NCI-H524 (cell line): ENCODE data around the gene GABARAPL1.
"Not testable (repeated sequence)": the region's sequence is repeated elsewhere in the genome, so short reads cannot be mapped to it uniquely, and the experiment has no call there.

Source experiments
- DNase-seq, 2 experiments: peaks; one replicate each; lab custom pipeline; 2025; lab: John Stamatoyannopoulos, UW

Gene GABARAPL1

DNA sequence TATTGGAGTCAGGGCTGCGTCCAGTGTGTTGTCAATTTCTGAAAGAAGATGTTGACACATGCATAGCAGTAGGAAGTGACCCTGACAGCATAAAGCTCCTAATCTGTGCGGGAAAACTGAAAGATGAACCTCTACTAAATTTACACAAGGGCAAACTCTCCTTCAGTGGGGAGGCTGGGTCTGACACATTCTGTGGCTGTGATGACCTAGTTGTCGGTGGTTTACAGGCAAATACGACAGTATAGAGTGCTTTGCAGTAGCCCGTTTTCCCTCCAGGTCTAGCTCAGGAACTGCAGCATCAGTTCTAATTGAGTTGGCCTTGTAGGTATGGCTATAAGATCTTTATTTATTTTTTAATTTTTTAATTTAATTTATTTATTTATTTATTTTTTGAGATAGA is 14.8 kb upstream of the GABARAPL1 start:
- DNase-seq = no peak

DNA sequence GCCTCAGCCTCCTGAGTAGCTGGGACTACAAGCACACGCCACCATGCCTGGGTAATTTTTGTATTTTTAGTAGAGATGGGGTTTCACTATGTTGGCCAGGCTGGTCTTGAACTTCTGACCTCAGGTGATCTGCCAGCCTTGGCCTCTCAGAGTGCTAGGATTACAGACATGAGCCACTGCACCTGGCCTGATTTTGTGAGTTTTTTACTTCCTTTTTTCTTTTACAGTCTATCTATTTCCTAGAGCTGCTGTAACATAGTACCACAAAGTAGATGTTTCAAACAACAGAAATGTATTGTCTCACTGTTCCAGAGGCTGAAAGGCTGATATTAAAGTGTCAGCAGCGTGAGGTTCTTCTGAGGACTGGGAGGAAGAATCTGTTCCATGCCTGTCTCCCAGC is 8.2 kb upstream of the GABARAPL1 start:
- not testable (repeated sequence) for DNase-seq

GRCh38 chr12:10205220-10205807 is 7.4 kb upstream of the GABARAPL1 start:
- no peak for DNase-seq

GRCh38 chr12:10207136-10207535 is 5.5 kb upstream of the GABARAPL1 start:
- no peak for DNase-seq

DNA sequence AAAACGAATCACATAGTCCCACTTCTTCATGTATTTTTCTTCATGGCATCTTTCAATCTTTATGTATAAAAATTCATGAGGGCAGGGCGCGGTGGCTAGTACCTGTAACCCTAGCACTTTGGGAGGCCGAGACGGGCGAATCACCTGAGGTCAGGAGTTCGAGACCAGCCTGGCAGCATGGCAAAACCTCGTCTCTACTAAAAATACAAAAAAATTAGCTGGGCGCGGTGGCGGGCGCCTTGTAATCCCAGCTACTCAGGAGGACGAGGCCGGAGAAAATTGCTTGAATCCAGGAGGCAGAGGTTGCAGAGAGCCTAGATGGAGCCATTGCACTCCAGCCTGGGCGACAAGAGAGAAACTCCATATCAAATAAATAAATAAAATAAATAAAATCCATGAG is 2.5 kb upstream of the GABARAPL1 start:
- DNase-seq = no peak

DNA sequence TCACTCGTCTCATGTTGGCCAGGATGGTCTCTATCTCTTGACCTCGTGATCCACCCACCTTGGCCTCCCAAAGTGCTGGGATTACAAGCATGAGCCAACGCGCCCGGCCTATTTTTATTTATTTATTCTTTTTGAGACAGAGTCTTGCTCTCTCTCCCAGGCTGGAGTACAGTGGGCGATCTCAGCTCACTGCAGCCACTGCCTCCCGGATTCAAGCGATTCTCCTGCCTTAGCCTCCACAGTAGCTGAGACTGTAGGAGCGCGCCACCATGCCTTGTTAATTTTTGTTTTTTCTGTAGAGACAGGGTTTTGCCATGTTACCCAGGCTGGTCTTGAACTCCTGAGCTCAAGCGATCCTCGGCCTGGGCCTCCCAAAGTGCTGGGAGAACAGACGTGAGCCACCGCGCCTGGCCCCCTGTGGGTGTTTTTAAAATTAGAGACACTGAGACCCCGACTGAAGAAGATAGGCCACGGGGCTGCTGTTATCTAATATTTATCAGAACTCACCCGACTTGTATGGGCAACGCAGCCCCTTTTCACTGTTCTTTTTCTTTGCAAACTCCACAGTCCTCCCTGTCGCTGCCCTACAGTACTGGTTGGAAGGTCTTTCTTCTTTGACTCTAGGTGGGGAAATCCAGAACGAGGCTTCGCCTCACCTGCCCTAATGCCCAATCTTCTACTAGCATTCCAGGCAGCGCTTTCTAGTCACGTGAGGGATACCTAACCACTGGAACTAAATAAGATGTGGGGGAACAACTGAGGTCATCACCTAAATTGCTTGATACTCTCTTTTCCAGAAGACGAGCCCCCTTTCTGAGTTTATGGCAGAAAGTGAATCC is 1.4 kb upstream of the GABARAPL1 start:
- no peak for DNase-seq

DNA sequence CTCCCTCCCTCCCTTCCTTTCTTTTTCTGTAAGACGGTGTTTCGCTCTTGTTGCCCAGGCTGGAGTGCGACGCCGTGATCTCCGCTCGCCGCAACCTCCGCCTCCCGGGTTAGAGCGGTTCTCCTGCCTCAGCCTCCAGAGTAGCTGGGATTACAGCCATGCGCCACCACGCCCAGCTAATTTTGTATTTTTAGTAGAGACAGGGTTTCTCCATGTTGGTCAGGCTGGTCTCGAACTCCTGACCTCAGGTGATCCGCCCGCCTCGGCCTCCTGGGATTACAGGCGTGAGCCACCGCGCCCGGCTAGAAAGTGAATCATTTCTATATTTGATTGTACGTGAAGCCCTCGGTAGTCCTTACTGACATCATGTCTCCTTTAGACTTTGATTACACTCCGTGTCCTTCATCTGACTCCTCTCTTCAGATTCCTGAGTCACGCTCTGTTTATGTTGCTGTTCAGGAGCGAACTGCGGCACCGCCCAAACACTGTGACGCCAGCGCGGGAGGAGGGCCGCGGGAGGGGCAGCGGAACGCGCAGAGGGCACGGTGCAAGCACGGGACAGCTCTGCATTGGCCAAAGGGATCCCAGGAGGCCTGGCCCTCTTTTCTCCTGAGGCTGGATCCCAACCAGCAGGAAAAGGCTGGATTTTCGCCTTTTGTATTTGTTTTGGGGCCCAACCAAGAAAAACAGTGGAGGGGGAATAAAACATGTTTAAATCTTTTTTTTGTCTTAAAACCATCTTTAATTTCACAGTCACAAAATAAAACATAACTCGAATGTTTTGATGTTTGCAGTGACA is 538 bp upstream of the GABARAPL1 start:
- DNase-seq = peak; percentile 10 to 39

GRCh38 chr12:10213168-10214135 is 775 bp downstream of the GABARAPL1 start:
- peak; percentile 5 to 32 for DNase-seq

DNA sequence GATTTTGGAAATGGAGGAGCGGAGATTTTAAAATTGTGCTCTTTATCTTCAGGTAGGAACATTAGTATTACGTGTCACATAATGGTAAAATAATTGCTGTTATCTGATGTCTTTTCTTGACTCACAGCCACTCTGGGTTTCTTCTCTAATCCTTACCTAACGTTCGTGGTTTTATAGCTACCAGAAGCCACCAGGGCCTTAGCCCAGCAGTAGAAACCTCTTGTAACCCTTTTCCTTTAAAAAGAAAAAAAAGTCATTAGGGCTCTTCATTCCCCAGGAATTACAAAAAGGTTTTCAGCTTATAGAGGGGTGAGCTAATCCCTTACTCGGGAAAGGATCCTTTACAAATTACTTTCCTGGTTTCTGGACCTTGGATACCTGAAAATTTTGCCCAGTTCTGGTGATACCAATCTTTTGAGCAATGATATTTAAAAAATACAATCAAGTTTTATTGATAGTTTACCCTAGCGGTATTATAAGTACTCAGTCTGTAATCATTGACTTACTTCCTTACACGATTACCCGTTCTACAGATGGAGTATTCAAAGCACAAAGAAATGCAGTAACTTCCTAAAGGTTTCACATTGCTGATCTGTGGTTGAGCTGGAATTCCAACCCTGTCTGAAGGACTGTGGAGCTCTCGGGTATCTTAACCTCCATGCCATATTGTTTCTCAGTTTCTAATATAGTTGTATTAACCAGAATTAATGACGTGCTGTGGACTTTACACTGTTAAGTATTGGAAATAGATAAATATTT is 1.6 kb downstream of the GABARAPL1 start:
- no peak for DNase-seq

DNA sequence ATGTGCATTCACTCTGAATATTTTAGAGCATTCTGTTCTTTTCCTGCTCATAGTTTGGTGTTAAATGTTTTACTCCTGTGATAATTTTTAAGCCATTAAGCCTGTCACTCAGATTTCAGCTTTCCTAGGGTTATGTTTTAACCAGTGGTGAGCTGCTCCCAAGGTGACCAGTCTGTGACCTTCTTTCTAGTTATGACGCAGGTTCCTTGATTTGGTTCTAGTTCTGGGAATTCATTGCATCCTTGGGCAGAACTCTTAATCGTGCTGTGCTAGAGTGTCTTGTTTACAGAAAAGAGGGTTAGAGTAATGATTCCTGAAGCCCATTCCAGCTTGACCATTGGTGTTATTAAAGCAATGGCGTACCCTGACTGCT is 2.2 kb downstream of the GABARAPL1 start:
- DNase-seq = no peak

- no peak for DNase-seq
Measured at GRCh38 chr12:10215436-10215835, 2.8 kb downstream of the GABARAPL1 start.

DNA sequence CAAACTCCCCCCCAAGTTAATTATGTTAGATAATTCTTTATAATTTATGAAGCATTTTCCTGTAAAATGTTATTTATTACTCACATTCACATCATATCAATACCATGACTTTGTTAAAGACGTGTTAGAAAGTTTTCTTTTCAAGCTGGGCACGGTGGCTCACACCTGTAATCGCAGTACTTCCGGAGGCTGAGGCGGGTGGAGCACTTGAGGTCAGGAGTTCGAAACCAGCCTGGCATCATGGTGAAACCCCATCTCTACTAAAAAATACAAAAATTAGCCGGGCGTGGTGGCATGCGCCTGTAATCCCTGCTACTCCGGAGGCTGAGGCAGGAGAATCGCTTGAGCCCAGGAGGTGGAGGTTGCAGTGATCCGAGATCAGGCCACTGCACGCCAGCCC is 3.3 kb downstream of the GABARAPL1 start:
- not testable (repeated sequence) for DNase-seq

GRCh38 chr12:10218021-10218420 is 5.3 kb downstream of the GABARAPL1 start:
- DNase-seq = no peak

DNA sequence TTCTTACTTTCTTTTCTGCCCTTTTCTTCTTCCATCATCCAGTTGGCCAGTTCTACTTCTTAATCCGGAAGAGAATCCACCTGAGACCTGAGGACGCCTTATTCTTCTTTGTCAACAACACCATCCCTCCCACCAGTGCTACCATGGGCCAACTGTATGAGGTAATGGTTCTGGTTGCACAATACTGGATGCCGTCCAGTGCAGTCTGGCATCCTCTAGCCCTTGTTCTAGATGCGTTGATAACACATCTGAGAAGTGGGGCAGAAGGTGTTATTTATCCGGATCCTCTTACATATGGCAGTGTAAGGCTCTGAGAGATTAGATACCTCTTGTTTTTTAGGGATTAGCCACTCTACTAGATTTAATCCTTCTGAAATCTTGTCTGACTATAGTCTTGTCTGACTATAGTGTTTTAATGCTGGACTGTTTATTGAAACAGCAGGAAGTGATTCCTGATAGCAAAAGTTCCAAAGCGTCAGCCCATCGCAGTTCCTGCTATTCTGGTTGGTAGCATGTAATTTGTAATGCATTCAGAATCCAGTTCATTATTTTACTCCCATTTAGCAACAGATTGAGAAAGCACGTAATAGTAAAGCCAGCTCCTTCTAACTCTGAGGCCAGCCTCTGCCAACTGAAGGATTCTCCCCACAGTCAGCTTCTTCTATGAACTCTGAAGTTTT is 7.9 kb downstream of the GABARAPL1 start:
- DNase-seq = peak; percentile 1 to 57

DNA sequence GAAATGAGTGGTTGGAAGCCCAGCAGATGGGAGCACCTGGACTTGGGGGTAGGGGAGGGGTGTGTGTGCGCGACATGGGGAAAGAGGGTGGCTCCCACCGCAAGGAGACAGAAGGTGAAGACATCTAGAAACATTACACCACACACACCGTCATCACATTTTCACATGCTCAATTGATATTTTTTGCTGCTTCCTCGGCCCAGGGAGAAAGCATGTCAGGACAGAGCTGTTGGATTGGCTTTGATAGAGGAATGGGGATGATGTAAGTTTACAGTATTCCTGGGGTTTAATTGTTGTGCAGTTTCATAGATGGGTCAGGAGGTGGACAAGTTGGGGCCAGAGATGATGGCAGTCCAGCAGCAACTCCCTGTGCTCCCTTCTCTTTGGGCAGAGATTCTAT is 9.2 kb downstream of the GABARAPL1 start:
- no peak for DNase-seq

DNA sequence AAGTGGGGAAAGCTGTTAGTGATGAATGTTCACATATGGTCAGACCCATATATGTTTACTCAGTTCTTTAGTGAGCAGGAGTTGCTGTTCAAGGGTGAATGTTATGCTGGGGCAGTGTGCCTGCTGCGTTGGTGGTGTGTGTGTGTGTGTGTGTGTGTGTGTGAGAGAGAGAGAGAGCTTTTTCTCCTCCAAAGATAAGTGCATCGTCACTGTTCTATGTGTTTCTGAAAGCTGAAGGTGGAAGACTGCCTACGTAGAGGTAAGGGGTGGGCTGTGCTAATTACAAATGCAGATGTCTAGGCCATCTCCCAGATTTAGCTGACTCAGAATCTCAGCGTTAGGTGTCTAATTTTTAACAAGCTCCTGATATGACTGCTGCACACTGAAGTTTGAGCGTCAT is 10.5 kb downstream of the GABARAPL1 start:
- no peak for DNase-seq

GRCh38 chr12:10225426-10225825 is 12.7 kb downstream of the GABARAPL1 start:
- DNase-seq = not testable (repeated sequence)

GRCh38 chr12:10226086-10226485 is 13.4 kb downstream of the GABARAPL1 start:
- DNase-seq = no peak

DNA sequence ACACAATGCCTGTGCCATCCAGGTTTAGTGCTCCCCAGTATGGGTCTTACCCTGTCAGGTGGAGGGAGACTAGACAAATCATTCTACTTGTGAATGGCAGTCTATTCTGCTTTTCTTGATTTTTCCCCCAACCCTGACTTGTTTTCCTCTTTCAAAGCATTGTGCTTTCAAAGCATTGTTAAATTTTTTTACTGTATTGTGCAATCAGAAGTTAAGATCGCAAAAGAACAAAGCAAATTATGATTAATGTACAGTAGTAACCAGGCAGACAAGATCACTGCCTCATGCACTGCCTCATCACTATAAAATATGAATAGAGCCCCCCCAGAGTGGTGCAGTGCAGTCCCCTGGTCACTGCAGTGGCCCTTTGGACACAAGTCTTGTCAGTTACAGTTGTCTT is 14.1 kb downstream of the GABARAPL1 start:
- no peak for DNase-seq

DNA sequence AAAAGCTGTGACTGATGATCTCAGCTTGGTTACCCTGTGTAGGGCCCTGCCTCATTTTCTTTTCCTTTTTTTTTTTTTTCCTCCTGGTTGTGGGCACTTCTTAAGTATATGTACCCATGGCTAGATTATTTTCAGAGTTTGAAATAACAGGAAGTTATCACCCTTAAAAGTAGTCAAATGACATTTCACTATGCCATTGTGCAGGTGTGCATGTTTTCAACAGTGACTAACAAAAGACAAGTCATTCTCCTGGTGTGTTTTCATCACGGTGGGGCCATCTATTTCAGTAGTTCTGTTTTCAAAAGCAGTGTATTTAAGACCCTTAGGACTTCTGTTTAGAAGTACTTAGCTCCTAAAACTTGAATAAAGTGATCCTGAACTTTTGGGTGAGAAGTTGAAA is 15.0 kb downstream of the GABARAPL1 start:
- DNase-seq = no peak
